GM19239 (cell line): ENCODE measurements around the gene LTBR.

Source experiments
- DNase-seq: peaks from one replicate; pipeline ENCODE4 v3.0.0; 2011; ENCODE audit warnings: low spot score; ENCODE audit not compliant: insufficient read length
- FAIRE-seq: peaks from 2 replicates; lab custom pipeline; 2011; peaks lifted over from hg19 to GRCh38; lab: Jason Lieb, UNC

The LTBR gene

DNA sequence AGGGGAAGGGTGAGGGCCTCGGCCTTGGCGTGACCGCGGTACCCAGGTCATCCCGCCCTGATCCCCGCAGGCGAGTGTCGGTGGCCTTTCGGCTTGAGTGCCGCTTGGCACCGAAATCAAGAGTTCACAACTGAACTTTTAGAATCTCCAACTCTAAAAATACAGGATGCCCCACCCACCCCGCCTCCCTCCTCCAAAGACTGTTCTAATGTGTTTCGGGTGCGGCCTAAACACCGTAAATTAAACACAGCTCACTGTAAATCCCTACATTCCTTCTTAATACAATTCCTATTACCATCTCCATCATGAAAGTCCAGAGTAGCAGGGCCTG is 20.0 kb upstream of the LTBR start:
- DNase-seq: no peak
- FAIRE-seq: no peak

- DNase-seq (peak; percentile 80), FAIRE-seq (peak; percentile 91)
Measured at GRCh38 chr12:6367065-6367968, 16.6 kb upstream of the LTBR start.

GRCh38 chr12:6367969-6368892 is 15.7 kb upstream of the LTBR start:
- DNase-seq (peak; percentile 43), FAIRE-seq (peak; percentile 40)

DNA sequence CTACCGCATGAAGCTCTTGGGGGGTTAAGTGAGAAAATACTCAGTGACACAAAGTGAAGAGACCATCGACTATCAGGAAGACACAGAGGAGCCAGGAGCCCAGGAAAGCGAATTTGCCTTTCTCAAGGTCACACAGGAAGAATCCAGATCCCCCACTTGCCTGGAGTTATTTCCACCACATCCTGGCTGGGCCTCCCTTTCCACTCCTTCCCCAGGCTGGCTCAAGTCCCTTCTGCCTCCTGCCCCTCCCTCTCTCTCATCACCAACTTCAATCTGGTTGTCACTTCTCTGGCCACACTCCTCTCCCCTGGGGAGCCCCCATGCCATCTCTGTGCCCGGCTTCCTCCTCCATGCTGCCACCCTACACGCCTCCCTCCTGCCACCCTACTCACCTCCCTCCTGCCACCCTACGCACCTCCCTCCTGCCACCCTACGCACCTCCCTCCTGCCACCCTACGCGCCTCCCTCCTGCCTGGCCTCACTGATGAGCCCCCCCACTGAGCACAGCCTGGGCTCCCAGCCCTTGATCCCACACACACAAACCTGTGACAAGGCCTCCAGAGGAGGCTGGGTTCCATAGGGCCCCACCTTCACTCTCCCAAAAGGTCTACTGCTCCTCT is 14.9 kb upstream of the LTBR start:
- FAIRE-seq (no peak), DNase-seq (no peak)

GRCh38 chr12:6369916-6370575 is 13.9 kb upstream of the LTBR start:
- no peak for DNase-seq

GRCh38 chr12:6370576-6370935 is 13.4 kb upstream of the LTBR start:
- no peak for DNase-seq
- no peak for FAIRE-seq

More at GRCh38 chr12:6369916-6370575, 13.9 kb upstream of the LTBR start:
- no peak for FAIRE-seq

DNA sequence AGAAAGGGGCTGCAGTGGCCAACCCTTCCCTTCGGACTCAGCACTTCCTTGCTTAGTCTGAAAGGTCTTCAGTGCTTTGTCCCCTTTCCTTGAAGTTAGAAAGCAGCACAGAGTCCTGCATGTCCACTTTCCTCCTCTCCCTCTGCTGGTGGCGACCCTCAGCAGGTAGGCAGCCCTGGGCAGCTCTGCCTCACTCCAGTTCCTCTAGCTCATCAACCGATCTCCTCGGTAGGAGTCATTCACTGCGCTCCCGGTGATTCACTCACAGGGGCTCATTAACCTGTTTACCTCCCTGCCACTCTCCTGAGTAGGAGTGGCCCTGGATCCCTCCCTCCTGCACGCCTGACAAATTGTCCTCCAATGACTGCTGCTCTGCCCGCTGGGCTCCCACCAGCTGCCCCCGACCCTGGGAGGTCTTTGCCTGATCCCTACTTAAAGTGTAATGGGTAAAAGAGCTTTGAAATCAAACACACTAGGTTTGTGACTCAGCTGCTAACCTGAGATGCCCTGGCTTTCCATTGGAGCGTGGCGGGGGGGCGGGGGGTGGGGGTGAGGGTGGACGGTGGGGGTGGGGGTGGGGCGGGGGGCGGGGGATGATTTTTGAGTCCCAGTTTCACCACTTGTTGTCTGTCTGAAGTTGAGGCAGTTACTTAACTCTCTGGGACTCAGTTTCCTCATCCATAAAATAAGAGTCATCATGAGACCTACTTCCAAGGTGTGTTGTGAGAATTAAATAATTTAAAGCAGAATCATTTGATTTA is 12.8 kb upstream of the LTBR start:
- no peak for DNase-seq
- no peak for FAIRE-seq

- no peak for DNase-seq
- FAIRE-seq: no peak
Measured at GRCh38 chr12:6372403-6373003, 11.5 kb upstream of the LTBR start.

GRCh38 chr12:6373022-6373787 is 10.8 kb upstream of the LTBR start:
- DNase-seq (no peak), FAIRE-seq (no peak)

GRCh38 chr12:6374028-6374785 is 9.8 kb upstream of the LTBR start:
- FAIRE-seq (no peak), DNase-seq (no peak)

DNA sequence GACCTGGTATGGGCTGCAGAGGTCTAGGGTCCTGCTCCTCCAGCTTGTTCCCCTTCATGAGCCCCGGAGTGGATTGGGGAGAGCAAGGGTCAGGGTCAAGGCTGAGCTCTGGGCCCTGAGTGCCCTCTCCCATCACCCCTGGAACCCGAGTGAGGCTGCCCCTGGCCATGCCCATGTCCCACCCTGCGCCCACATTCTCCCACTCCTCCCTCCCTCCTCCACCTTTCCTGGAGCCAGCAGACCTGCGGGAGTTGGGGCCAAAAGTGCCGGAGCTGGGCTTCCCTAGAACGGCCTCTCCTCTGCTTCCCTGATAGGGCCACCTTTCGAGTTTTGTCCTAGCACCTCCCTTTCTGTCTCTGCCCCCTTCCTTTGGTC is 9.2 kb upstream of the LTBR start:
- no peak for DNase-seq
- FAIRE-seq: no peak

DNA sequence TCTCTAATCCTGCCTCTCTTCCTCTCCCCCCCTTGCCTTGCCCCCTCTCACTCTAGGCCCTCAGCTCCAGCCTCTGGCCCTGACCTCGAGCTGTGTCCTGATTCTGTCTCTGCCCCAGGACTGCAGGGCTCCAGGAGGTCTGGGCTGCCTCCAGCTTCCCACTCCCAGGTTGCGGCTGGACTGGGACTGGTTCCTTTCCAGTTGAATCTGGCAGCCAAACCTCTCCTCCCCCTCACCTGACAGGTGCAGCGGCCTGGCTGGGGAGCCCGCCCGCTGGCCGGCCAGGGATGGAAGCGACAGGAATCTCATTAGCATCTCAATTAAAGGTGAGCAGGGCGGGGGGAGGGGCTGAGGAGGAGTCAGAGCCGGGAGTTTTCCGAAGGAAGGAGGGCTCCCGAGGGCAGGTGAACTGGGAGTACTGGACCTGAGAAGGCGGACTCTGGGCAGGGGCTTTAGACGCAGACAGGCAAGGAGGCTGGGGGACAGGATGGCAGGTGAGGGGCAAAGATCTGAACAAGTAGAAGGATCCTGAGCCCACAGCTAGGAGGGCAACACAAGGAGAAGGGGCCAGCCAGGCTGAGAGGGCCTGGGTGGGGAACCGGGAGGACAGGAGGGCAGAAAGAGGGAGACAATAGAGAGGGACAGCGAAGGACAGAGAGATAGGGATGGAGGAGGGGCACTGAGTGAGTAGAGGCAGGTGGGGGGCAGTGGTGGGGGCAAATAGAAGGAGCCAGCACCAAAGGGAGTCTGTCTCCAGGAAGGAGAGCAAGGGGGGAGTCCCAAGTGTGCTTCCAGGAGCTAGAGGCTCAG is 8.5 kb upstream of the LTBR start, which contains the start of gene SCNN1A:
Gene SCNN1A, minus strand, starts transcription at position 295 of the 810 bp plus-strand sequence. CDS start 780 bp downstream, outside the sequence.
- DNase-seq: no peak
- FAIRE-seq: no peak

DNA sequence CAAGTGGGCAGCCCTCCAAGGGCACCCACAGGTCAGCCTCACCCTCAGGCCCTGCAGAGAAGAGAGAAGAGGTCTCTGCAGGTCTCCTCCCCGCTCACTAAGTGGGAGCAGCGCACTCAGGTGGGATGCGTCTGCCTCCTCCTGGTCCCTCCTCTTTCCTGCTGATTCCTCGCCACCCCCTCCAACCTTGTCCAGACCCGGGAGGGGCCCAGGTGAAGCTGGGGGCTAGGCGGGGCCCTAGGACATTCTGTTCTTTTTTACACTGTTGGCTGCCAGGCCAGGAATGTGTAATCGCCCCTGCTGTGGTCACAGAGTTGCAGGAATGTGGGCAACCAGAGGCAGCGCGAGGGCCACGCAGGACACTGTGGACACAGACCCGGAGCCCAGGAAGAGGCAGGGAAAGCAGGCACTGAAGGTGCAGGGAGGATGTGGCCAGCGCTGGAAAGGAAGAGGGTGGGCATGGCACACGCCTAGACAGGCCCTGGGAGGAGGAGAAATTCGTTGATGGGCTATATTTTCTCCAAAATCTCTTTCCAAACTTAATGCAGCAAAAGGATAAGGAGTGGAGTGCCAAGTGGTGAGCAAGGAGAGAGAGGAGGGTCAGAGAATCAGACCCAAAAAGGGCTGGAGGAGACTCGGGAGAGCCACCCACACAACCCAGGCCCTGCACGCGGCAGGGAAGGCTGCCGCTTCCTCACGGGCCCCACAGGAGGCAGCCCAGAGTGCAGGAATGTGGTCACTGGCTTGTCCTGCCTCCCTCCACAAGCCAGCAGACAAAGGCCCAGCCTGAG is 7.7 kb upstream of the LTBR start:
- DNase-seq: no peak
- no peak for FAIRE-seq

- no peak for FAIRE-seq
Measured at GRCh38 chr12:6376870-6377666, 6.9 kb upstream of the LTBR start.

DNA sequence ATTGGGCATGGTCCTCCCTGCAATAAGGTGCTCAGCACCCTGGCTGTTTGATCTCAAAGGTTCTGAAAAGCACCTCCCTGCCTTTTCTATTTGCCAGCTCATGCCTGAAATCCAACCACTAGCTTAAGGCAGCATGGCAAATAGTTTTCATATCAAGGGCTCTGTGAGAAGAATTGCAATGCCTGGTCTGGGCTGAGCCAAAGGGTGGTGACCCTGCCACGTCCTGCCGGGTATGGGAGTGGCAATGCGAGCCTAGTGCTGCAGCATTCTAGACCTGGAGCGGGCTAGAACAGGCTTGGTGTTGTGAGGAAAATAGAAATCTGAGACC is 6.3 kb upstream of the LTBR start:
- DNase-seq (no peak), FAIRE-seq (no peak)

More at GRCh38 chr12:6376870-6377666, 6.9 kb upstream of the LTBR start:
- no peak for DNase-seq
